ENCODE data around the gene ANKRD52.

ANKRD52 gene

GRCh38 chr12:56188778-56189098 is 69.4 kb downstream of the ANKRD52 start:
- no peak for DNase-seq (ENCODE audit: low read depth in 1 of 2, low spot score in 1 of 2)
- no peak for TF ChIP-seq SPI1 (IDR thresholded peaks at IDR 0.05; ENCODE audit: borderline replicate concordance, low read depth)
- no peak for TF ChIP-seq POLR2AphosphoS5 (IDR thresholded peaks at IDR 0.05; ENCODE audit: low read depth)
- no peak for TF ChIP-seq CTCF (IDR thresholded peaks at IDR 0.05; ENCODE audit: insufficient read depth, low read length)
- no peak for TF ChIP-seq REST (IDR thresholded peaks at IDR 0.05; ENCODE audit: insufficient replicate concordance, low read depth)
- no peak for TF ChIP-seq GABPA (IDR thresholded peaks at IDR 0.05; ENCODE audit: low read depth)
- Histone ChIP-seq H3K4me3 (replicated peaks; ENCODE audit: insufficient read depth, low read length) (peak overlapping the region; percentile 86), H3K27me3 (ENCODE audit: insufficient read depth, poor library complexity, severe bottlenecking) (no peaks in the 10 kb centered on the region), H3K27ac (replicated peaks) (peak overlapping the region; percentile 78)

- H3K27ac ChIP-seq (replicated peaks) = peak overlapping the region; percentile 78
- TF ChIP-seq REST (IDR thresholded peaks at IDR 0.05; ENCODE audit: insufficient replicate concordance, low read depth) = no peak
- TF ChIP-seq POLR2AphosphoS5 (IDR thresholded peaks at IDR 0.05; ENCODE audit: low read depth) = no peak
- no peak for TF ChIP-seq SPI1 (IDR thresholded peaks at IDR 0.05; ENCODE audit: borderline replicate concordance, low read depth)
- no peak for TF ChIP-seq CTCF (IDR thresholded peaks at IDR 0.05; ENCODE audit: insufficient read depth, low read length)
- TF ChIP-seq GABPA (IDR thresholded peaks at IDR 0.05; ENCODE audit: low read depth) = no peak
- DNase-seq (ENCODE audit: low read depth in 1 of 2, low spot score in 1 of 2) = peak in 1 of 2 experiments; percentile 30
- H3K4me3 ChIP-seq (replicated peaks; ENCODE audit: insufficient read depth, low read length) = peak overlapping the region; percentile 86
- H3K27me3 ChIP-seq (ENCODE audit: insufficient read depth, poor library complexity, severe bottlenecking) = no peaks in the 10 kb centered on the region
Measured at GRCh38 chr12:56188131-56188777, 69.9 kb downstream of the ANKRD52 start.
